AG09309 (cell line): ENCODE measurements around the gene LRP1B.

ENCODE experiments used
- DNase-seq: peaks from one replicate; pipeline ENCODE4 v3.0.0-alpha.2; 2010; ENCODE audit warnings: low read depth
- H3K4me3 ChIP-seq: 2 replicates; pipeline ENCODE4 v1.5.1; 2011; ENCODE audit warnings: mild to moderate bottlenecking, low read depth, low read length, moderate library complexity; ENCODE audit not compliant: control insufficient read depth
- CTCF ChIP-seq: IDR thresholded peaks from 2 replicates; pipeline ENCODE4 v1.5.1; 2011; ENCODE audit warnings: mild to moderate bottlenecking, low read depth, low read length, inconsistent platforms; ENCODE audit not compliant: insufficient read depth, control insufficient read depth; ENCODE audit errors: missing control alignments

The LRP1B gene

GRCh38 chr2:141534666-141535362 is 596.0 kb downstream of the LRP1B start:
- no peak for DNase-seq
- H3K4me3 ChIP-seq, result no peak overlapping the region
- no peak for TF ChIP-seq CTCF

- no peak overlapping the region for H3K4me3 ChIP-seq
- no peak for TF ChIP-seq CTCF
- no peak for DNase-seq
Observed at GRCh38 chr2:141529659-141530058, 601.2 kb downstream of the LRP1B start.

GRCh38 chr2:141528990-141529389 is 601.8 kb downstream of the LRP1B start:
- TF ChIP-seq CTCF, result no peak
- no peak overlapping the region for H3K4me3 ChIP-seq
- DNase-seq, result no peak

- no peak for TF ChIP-seq CTCF
- DNase-seq, result no peak
- H3K4me3 ChIP-seq, result no peak overlapping the region
Observed at GRCh38 chr2:141526760-141527159, 604.1 kb downstream of the LRP1B start.

- no peak for DNase-seq
- H3K4me3 ChIP-seq, result no peak overlapping the region
- TF ChIP-seq CTCF, result no peak
Observed at GRCh38 chr2:141524777-141525176, 606.0 kb downstream of the LRP1B start.

- no peak for TF ChIP-seq CTCF
- no peak overlapping the region for H3K4me3 ChIP-seq
- DNase-seq, result no peak
Observed at GRCh38 chr2:141523199-141523598, 607.6 kb downstream of the LRP1B start.
